GM20431 (cell line): ENCODE data around the gene TIFAB.
"Not testable (repeated sequence)": the region's sequence is repeated elsewhere in the genome, so short reads cannot be mapped to it uniquely, and the experiment has no call there.

Source experiments
- in situ Hi-C: fragments of 300-500 bp; cut with MseI, MboI; formaldehyde crosslinking; loops from one replicate; pipeline ENCODE4 v1.15.0; 2020; ENCODE audit warnings: low sequenced_read_pairs; ENCODE audit not compliant: unreplicated experiment

The TIFAB gene

GRCh38 chr5:135452321-135453030, at the start of gene TIFAB:
TSS of gene TIFAB (minus strand) at chr5:135452351. CDS start at chr5:135449939, 2,412 bp downstream.
- in situ Hi-C loops: no loop called here

GRCh38 chr5:135498637-135498995, 46.5 kb upstream of the TIFAB start:
- in situ Hi-C loops: no loop called here

GRCh38 chr5:135497971-135498636, 46.0 kb upstream of the TIFAB start:
- in situ Hi-C loops: no loop called here

GRCh38 chr5:135495531-135495930, 43.4 kb upstream of the TIFAB start:
- in situ Hi-C loops: not testable (repeated sequence)

GRCh38 chr5:135494196-135494595, 42.0 kb upstream of the TIFAB start:
- in situ Hi-C loops: no loop called here

GRCh38 chr5:135493406-135494180, 41.4 kb upstream of the TIFAB start:
- in situ Hi-C loops: no loop called here

- in situ Hi-C loops: no loop called here
Observed at GRCh38 chr5:135492319-135492626, 40.1 kb upstream of the TIFAB start.

- in situ Hi-C loops: no loop called here
Observed at GRCh38 chr5:135491552-135492318, 39.6 kb upstream of the TIFAB start.

- in situ Hi-C loops: no loop called here
Observed at GRCh38 chr5:135491038-135491551, 38.9 kb upstream of the TIFAB start.

- in situ Hi-C loops: no loop called here
Observed at GRCh38 chr5:135490245-135491037, 38.3 kb upstream of the TIFAB start.

GRCh38 chr5:135489466-135490244, 37.5 kb upstream of the TIFAB start:
- in situ Hi-C loops: no loop called here

- in situ Hi-C loops: no loop called here
Observed at GRCh38 chr5:135488727-135489465, 36.7 kb upstream of the TIFAB start.

GRCh38 chr5:135487839-135488514, 35.8 kb upstream of the TIFAB start:
- in situ Hi-C loops: no loop called here

- in situ Hi-C loops: no loop called here
Observed at GRCh38 chr5:135487037-135487395, 34.9 kb upstream of the TIFAB start.

GRCh38 chr5:135486131-135487036, 34.2 kb upstream of the TIFAB start:
- in situ Hi-C loops: no loop called here

- in situ Hi-C loops: no loop called here
Observed at GRCh38 chr5:135484674-135485086, 32.5 kb upstream of the TIFAB start.

- in situ Hi-C loops: no loop called here
Observed at GRCh38 chr5:135483254-135483653, 31.1 kb upstream of the TIFAB start.
